DOHH2 (cell line): ENCODE data around the gene CALN1.

Experiments used
- EZH2phosphoT487 ChIP-seq: fragments of 200-600 bp; sonication (generic); IDR thresholded peaks from 2 replicates; pipeline ENCODE4 v1.6.1; 2017; ENCODE audit warnings: borderline replicate concordance, mild to moderate bottlenecking, antibody characterized with exemption, low read length, moderate library complexity, mixed read lengths
- TF ChIP-seq, protein P1 (sequence below): fragments of 200-600 bp; sonication (generic); IDR thresholded peaks from one replicate; pipeline ENCODE4 v1.5.1; 2014; ENCODE audit warnings: antibody characterized with exemption, mild to moderate bottlenecking, low read depth, low read length; ENCODE audit not compliant: poor library complexity, severe bottlenecking

DNA sequence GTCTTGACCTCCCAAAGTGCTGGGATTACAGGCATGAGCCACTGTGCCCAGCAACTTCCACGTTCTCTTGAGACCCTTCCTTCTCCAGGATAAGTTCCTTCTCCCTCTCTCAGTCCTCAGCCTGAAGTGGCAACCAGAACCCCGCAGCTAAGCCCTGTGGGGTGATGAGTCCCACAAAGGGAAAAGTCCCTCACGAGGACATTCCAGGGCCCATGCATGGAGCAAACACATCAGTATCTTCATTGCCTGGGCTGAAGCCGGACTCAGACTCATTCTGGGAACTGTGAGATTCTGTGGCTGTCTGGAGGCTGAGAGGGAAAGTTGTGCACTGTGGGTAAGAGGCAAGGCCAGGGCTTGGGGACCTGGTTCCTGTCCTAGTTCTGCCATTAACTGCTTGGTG, 657.3 kb downstream of the CALN1 start:
- no peak for TF ChIP-seq EZH2phosphoT487
- TF ChIP-seq, protein P1, sequence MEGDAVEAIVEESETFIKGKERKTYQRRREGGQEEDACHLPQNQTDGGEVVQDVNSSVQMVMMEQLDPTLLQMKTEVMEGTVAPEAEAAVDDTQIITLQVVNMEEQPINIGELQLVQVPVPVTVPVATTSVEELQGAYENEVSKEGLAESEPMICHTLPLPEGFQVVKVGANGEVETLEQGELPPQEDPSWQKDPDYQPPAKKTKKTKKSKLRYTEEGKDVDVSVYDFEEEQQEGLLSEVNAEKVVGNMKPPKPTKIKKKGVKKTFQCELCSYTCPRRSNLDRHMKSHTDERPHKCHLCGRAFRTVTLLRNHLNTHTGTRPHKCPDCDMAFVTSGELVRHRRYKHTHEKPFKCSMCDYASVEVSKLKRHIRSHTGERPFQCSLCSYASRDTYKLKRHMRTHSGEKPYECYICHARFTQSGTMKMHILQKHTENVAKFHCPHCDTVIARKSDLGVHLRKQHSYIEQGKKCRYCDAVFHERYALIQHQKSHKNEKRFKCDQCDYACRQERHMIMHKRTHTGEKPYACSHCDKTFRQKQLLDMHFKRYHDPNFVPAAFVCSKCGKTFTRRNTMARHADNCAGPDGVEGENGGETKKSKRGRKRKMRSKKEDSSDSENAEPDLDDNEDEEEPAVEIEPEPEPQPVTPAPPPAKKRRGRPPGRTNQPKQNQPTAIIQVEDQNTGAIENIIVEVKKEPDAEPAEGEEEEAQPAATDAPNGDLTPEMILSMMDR: no peak
